Smooth muscle cell (in vitro differentiated cells): ENCODE results near the gene STX3. TPM values are rescaled to one million over a fixed set of nuclear protein-coding genes. Genes with fewer than 3 reads are reported as not detected.

ENCODE experiments used
- DNase-seq: peaks from one replicate; lab custom pipeline; 2025; ENCODE audit not compliant: unreplicated experiment; lab: John Stamatoyannopoulos, UW
- H2AFZ ChIP-seq: fragments of 200-600 bp; sonication (generic); 2 replicates; pipeline ENCODE4 v1.6.0; 2016; ENCODE audit warnings: antibody characterized with exemption, low read depth, mild to moderate bottlenecking
- H3F3A ChIP-seq: fragments of 200-600 bp; sonication (generic); 2 replicates; pipeline ENCODE4 v1.6.0; 2017; ENCODE audit warnings: antibody characterized with exemption, low read depth
- H3K27ac ChIP-seq: fragments of 200-600 bp; sonication (generic); 2 replicates; pipeline ENCODE4 v1.5.1; 2016; ENCODE audit warnings: low read depth, mild to moderate bottlenecking
- H3K27me3 ChIP-seq: fragments of 200-600 bp; sonication (generic); 2 replicates; pipeline ENCODE4 v1.6.1; 2016; ENCODE audit warnings: low read depth, mild to moderate bottlenecking
- H3K36me3 ChIP-seq: fragments of 200-600 bp; sonication (generic); 2 replicates; pipeline ENCODE4 v1.5.1; 2016; ENCODE audit warnings: low read depth
- H3K4me1 ChIP-seq: fragments of 200-600 bp; sonication (generic); 2 replicates; pipeline ENCODE4 v1.5.1; 2016; ENCODE audit warnings: low read depth
- H3K4me2 ChIP-seq: fragments of 200-600 bp; sonication (generic); 2 replicates; pipeline ENCODE4 v1.6.0; 2016; ENCODE audit warnings: mild to moderate bottlenecking
- H3K4me3 ChIP-seq: fragments of 200-600 bp; sonication (generic); 2 replicates; pipeline ENCODE4 v1.5.1; 2016; ENCODE audit warnings: mild to moderate bottlenecking
- H3K79me2 ChIP-seq: fragments of 200-600 bp; sonication (generic); 2 replicates; pipeline ENCODE4 v1.6.0; 2016; ENCODE audit warnings: low read depth, mild to moderate bottlenecking
- H3K9ac ChIP-seq: fragments of 200-600 bp; sonication (generic); 2 replicates; pipeline ENCODE4 v1.6.0; 2016; ENCODE audit warnings: low read depth
- H3K9me3 ChIP-seq: fragments of 200-600 bp; sonication (generic); replicated peaks from 2 replicates; pipeline ENCODE4 v1.5.1; 2016; ENCODE audit warnings: low read depth
- H4K20me1 ChIP-seq: fragments of 200-600 bp; sonication (generic); 2 replicates; pipeline ENCODE4 v1.6.0; 2016; ENCODE audit warnings: low read depth
- CTCF ChIP-seq: fragments of 200-600 bp; sonication (generic); IDR thresholded peaks from 2 replicates; pipeline ENCODE4 v1.5.1; 2017; ENCODE audit warnings: borderline replicate concordance, mild to moderate bottlenecking, antibody characterized with exemption; ENCODE audit not compliant: insufficient read depth, poor library complexity, severe bottlenecking
- WGBS: methylation state at CpG from one replicate; pipeline ENCODE4 v1.1.7; 2016; ENCODE audit warnings: low lambda C conversion rate; 5-methylcytosine and 5-hydroxymethylcytosine counted together
- polyA plus RNA-seq: library from polyadenylated mRNA; unstranded; fragments of >200 nt; fragmentation: Nextera tagmentation; extraction: Ambion mirVana; gene quantifications from 2 replicates; pipeline ENCODE4 v1.2.1, GENCODE V29; 2016
- total RNA-seq: library from RNA; depleted of rRNA; stranded (reverse); fragments of >200 nt; gene quantifications from 2 replicates; pipeline ENCODE4 v1.2.3, GENCODE V29; 2014

STX3 gene
- total and polyA plus RNA-seq, 2 experiments from 2014 or later = 24.1 to 52.2 TPM

- no peak for DNase-seq
- peak overlapping the region; percentile 90 for H3K9ac ChIP-seq
- H3F3A ChIP-seq = peaks cover 7% of the 10 kb centered on the region
- H3K27me3 ChIP-seq = no peaks in the 10 kb centered on the region
- no peak for TF ChIP-seq CTCF
- H3K27ac ChIP-seq = peak overlapping the region; percentile 91
- no peak overlapping the region for H2AFZ ChIP-seq
- H3K4me2 ChIP-seq = peak overlapping the region; percentile 94
- H3K79me2 ChIP-seq = peaks cover 53% of the 10 kb centered on the region
- peak overlapping the region; percentile 95 for H3K4me3 ChIP-seq
- peaks cover 10% of the 10 kb centered on the region for H3K4me1 ChIP-seq
- H3K9me3 ChIP-seq = no peaks in the 10 kb centered on the region
- H3K36me3 ChIP-seq = no peaks in the 10 kb centered on the region
- H4K20me1 ChIP-seq = peaks cover 58% of the 10 kb centered on the region
- WGBS = 59% methylated on average over 3 of the region's 3 CpGs
These were observed 1.3 kb downstream of the STX3 start for GRCh38 chr11:59756558-59756840.

GRCh38 chr11:59756845-59757244 is 1.7 kb downstream of the STX3 start:
- no peak for DNase-seq
- Histone ChIP-seq H2AFZ (no peak overlapping the region), H3K27ac (peak overlapping the region; percentile 91), H4K20me1 (peaks cover 62% of the 10 kb centered on the region), H3K4me3 (peak overlapping the region; percentile 95), H3K9me3 (no peaks in the 10 kb centered on the region), H3K9ac (peak overlapping the region; percentile 90), H3K4me1 (peaks cover 10% of the 10 kb centered on the region), H3K79me2 (peaks cover 56% of the 10 kb centered on the region), H3F3A (peaks cover 7% of the 10 kb centered on the region), H3K27me3 (no peaks in the 10 kb centered on the region), H3K4me2 (peak overlapping the region; percentile 94), H3K36me3 (no peaks in the 10 kb centered on the region)
- no peak for TF ChIP-seq CTCF
- WGBS = 29% methylated on average over 4 of the region's 4 CpGs

DNA sequence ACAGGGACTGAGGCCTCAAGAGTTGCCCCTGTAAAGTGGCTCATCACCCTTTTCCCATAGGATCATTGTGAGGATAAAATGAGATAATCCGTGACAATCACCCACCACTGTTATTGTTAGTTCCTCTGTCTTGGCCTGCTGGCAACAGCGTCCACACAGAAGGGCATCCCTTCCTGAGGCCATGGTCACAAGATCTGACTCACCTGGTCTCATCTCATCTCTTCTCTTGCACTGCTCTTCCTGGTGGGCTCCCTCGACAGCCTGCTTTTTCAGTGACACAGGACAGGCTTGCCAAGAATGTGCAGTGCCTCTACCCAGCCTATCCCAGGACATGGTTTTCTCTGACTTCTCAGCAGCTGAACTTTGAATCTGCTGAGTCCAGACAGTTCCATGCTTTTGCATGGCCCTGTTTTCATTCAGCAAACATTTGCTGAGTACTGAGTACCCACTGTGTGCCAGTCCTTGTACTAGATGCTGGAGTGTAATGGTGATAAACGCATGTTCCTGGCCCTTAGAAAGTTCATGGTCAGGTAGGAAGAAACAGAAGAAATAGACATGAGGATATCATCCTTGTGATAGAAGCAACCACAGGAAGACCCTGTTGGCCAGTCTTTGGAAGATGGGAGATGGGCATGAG is 3.3 kb downstream of the STX3 start:
- Histone ChIP-seq H3K9ac (no peak overlapping the region), H3F3A (peaks cover 7% of the 10 kb centered on the region), H3K36me3 (no peaks in the 10 kb centered on the region), H4K20me1 (peaks cover 78% of the 10 kb centered on the region), H3K4me3 (no peak overlapping the region), H3K4me2 (no peak overlapping the region), H3K27ac (no peak overlapping the region), H3K4me1 (peaks cover 10% of the 10 kb centered on the region), H2AFZ (no peak overlapping the region), H3K9me3 (no peaks in the 10 kb centered on the region), H3K27me3 (no peaks in the 10 kb centered on the region), H3K79me2 (peaks cover 71% of the 10 kb centered on the region)
- 89% methylated on average over 4 of the region's 4 CpGs for WGBS
- no peak for TF ChIP-seq CTCF
- DNase-seq = no peak

DNA sequence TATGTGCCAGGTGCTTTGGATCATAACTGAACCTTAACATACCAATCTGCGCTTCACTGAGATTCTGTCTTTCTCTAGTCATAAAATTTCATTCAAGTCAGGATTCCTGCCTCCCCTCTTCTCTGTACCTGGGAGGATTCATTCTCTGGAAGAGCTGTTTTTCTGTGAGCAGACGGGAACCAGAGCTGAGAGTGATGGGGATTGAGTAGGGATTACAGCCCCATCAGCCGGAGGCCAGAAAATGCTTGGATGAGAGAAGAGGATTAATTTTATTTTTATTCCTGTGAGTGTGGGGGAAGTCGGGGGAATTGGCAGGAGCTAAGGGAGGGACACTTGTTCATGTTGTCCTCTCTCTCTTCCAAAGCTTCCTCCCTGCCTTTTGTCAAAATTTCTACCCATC is 4.7 kb downstream of the STX3 start:
- Histone ChIP-seq H3K27ac (no peak overlapping the region), H2AFZ (no peak overlapping the region), H3F3A (peaks cover 7% of the 10 kb centered on the region), H3K4me3 (no peak overlapping the region), H3K9me3 (no peaks in the 10 kb centered on the region), H3K27me3 (no peaks in the 10 kb centered on the region), H4K20me1 (peaks cover 89% of the 10 kb centered on the region), H3K36me3 (no peaks in the 10 kb centered on the region), H3K4me1 (peaks cover 10% of the 10 kb centered on the region), H3K9ac (no peak overlapping the region), H3K79me2 (peaks cover 85% of the 10 kb centered on the region), H3K4me2 (no peak overlapping the region)
- WGBS = 53% methylated on average over 4 of the region's 4 CpGs
- TF ChIP-seq CTCF = no peak
- no peak for DNase-seq
